Mucosa of rectum (tissue), 2 donors: ENCODE data around the gene BEAN1.

Experiments
- H3K27ac ChIP-seq, 2 donors: one replicate each; pipeline ENCODE4 v1.7.0; 2013; ENCODE audit warnings: inconsistent platforms in 2 of 2, low read depth in 2 of 2, low read length in 2 of 2
- H3K27me3 ChIP-seq, 2 donors: one replicate each; pipeline ENCODE4 v1.7.0; 2013; ENCODE audit warnings: low read length in 2 of 2; ENCODE audit not compliant: control insufficient read depth in 2 of 2, insufficient read depth in 2 of 2
- H3K36me3 ChIP-seq, 2 donors: one replicate each; pipeline ENCODE4 v1.7.0; 2013; ENCODE audit warnings: low read length in 2 of 2; ENCODE audit not compliant: control insufficient read depth in 2 of 2, insufficient read depth in 2 of 2
- H3K4me1 ChIP-seq, 2 donors: one replicate each; pipeline ENCODE4 v1.7.0; 2013; ENCODE audit warnings: low read length in 2 of 2, mild to moderate bottlenecking in 1 of 2; ENCODE audit not compliant: control insufficient read depth in 2 of 2, insufficient read depth in 2 of 2
- H3K4me3 ChIP-seq, 2 donors: one replicate each; pipeline ENCODE4 v1.7.0; 2013; ENCODE audit warnings: low read length in 2 of 2
- H3K9ac ChIP-seq, 2 donors: one replicate each; pipeline ENCODE4 v1.7.0; 2013; ENCODE audit warnings: low read length in 2 of 2, low read depth in 1 of 2, mild to moderate bottlenecking in 1 of 2
- H3K9me3 ChIP-seq, 2 donors: one replicate each; pipeline ENCODE4 v1.7.0; 2013; ENCODE audit warnings: low read length in 2 of 2; ENCODE audit not compliant: control insufficient read depth in 2 of 2
- donor health status: healthy.
- donor health status: Normal muscosa, but diverticular disease.

Gene BEAN1

DNA sequence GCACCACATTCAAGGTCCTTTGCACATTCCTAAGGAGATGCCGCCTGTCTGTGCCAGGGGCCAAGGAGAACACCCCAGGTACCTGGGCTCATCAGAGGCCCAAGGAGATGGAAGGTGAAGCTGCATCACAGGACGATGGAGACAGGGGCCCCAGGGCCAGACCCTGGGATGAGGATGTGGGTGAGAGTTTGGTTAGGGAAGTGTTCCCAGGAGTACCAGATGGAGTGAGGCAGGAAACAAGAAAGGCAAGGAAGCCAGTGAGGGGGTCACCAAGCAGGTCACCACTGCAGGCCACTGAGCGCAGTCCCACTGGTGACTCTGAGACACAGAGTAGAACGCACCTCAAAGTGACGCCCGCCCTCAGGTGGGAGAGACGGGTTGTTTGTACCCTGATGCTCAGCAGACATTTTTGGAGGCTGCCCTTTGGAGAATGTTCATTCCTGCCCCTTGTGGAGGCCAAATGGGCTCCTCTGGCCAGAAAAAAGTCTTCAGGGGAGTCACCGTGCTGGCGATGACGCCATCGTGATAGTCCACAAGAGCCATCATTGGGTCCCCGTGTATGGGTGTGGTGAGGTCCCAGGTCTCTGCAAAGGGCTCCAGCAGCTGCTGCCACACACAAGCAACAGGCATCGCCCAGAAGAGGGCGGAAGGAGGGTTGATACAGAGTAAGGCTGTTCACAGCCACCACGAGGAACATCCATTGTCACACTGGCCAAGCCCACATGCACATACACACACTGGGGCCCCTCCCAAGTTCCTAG lies 57.5 kb downstream of the BEAN1 start:
- no peaks in the 10 kb centered on the region for H3K9me3 ChIP-seq
- H3K36me3 ChIP-seq, result no peaks in the 10 kb centered on the region
- H3K27ac ChIP-seq, result no peak overlapping the region
- no peak overlapping the region for H3K9ac ChIP-seq
- no peaks in the 10 kb centered on the region for H3K27me3 ChIP-seq
- no peaks in the 10 kb centered on the region for H3K4me1 ChIP-seq
- no peak overlapping the region for H3K4me3 ChIP-seq

- H3K9ac ChIP-seq, result no peak overlapping the region
- H3K9me3 ChIP-seq, result no peaks in the 10 kb centered on the region
- H3K36me3 ChIP-seq, result no peaks in the 10 kb centered on the region
- no peak overlapping the region for H3K27ac ChIP-seq
- no peak overlapping the region for H3K4me3 ChIP-seq
- H3K27me3 ChIP-seq, result no peaks in the 10 kb centered on the region
- no peaks in the 10 kb centered on the region for H3K4me1 ChIP-seq
Measured at GRCh38 chr16:66485376-66485775, 58.3 kb downstream of the BEAN1 start.

GRCh38 chr16:66486199-66486772 lies 59.2 kb downstream of the BEAN1 start:
- H3K4me3 ChIP-seq, result no peak overlapping the region
- H3K27ac ChIP-seq, result no peak overlapping the region
- H3K4me1 ChIP-seq, result no peaks in the 10 kb centered on the region
- H3K9me3 ChIP-seq, result no peaks in the 10 kb centered on the region
- H3K9ac ChIP-seq, result no peak overlapping the region
- H3K36me3 ChIP-seq, result no peaks in the 10 kb centered on the region
- no peaks in the 10 kb centered on the region for H3K27me3 ChIP-seq

DNA sequence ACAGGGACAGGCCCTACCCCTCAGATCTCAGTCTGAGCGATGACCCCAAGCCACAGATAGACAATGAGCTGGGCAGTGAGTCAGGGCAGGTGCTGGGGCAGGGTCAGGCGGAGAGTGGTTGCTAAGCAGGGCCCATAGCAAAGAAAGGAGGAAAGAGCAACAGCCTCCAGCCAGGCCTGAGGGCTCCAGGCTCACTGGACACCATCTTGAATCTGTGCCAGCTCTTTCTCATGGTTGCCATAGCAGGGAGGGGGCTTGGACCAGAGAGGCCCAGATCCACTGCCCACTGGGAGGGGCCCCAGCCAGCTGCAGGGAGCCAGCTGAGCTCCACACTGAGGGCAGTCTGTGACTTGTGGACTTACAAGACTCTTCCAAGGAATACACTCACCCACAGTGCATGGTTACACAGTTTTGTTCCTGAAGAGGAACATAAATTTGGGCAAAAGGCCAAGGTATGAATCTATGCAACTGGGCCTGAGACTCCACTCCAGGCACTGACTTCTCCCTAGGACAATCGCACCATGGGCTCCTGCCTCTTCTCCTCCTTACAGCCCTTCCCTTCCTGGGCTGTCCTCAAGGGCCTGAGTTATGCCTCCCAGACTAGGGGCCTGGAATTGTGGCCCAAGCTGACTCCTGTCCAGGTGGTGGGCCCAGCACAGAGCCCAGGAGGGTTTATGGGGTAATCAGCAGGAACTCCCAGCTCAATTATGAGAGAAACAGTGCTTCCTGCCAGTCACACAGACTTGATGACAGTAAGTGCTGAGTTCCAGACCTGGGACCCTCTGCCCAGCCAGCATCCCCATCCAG lies 59.9 kb downstream of the BEAN1 start:
- no peaks in the 10 kb centered on the region for H3K4me1 ChIP-seq
- no peak overlapping the region for H3K9ac ChIP-seq
- H3K4me3 ChIP-seq, result no peak overlapping the region
- H3K36me3 ChIP-seq, result no peaks in the 10 kb centered on the region
- H3K27me3 ChIP-seq, result no peaks in the 10 kb centered on the region
- no peaks in the 10 kb centered on the region for H3K9me3 ChIP-seq
- no peak overlapping the region for H3K27ac ChIP-seq

GRCh38 chr16:66487580-66488275 lies 60.6 kb downstream of the BEAN1 start:
- Histone ChIP-seq H3K27ac (no peak overlapping the region), H3K4me1 (no peaks in the 10 kb centered on the region), H3K27me3 (no peaks in the 10 kb centered on the region), H3K9me3 (no peaks in the 10 kb centered on the region), H3K9ac (no peak overlapping the region), H3K4me3 (no peak overlapping the region), H3K36me3 (no peaks in the 10 kb centered on the region)

- Histone ChIP-seq H3K27me3 (no peaks in the 10 kb centered on the region), H3K4me1 (no peaks in the 10 kb centered on the region), H3K4me3 (no peak overlapping the region), H3K36me3 (no peaks in the 10 kb centered on the region), H3K9ac (no peak overlapping the region), H3K9me3 (no peaks in the 10 kb centered on the region), H3K27ac (no peak overlapping the region)
Measured at GRCh38 chr16:66488505-66488904, 61.4 kb downstream of the BEAN1 start.

DNA sequence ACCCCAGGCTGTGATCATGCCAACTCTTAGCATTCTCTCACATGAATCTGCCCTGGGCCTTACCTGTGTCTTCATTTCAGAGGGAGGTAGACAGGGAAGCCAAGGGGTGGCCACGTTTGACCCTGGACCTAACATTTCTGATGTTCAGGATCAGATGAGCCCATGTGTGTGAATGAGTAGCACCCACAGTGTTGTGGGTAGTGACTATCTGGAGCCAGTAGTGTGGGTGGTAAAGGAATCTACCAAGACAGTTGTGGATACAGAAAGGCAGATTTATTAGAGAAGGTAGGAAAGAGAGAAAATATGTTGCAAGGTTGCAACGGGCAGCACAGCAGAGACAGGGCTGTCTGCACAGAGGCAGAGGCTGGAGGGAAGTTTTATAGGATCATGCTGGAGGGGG lies 62.3 kb downstream of the BEAN1 start:
- Histone ChIP-seq H3K27me3 (no peaks in the 10 kb centered on the region), H3K4me1 (no peaks in the 10 kb centered on the region), H3K27ac (no peak overlapping the region), H3K36me3 (no peaks in the 10 kb centered on the region), H3K4me3 (no peak overlapping the region), H3K9ac (no peak overlapping the region), H3K9me3 (no peaks in the 10 kb centered on the region)

- Histone ChIP-seq H3K4me1 (no peaks in the 10 kb centered on the region), H3K4me3 (no peak overlapping the region), H3K9me3 (no peaks in the 10 kb centered on the region), H3K27ac (no peak overlapping the region), H3K9ac (no peak overlapping the region), H3K27me3 (no peaks in the 10 kb centered on the region), H3K36me3 (no peaks in the 10 kb centered on the region)
Measured at GRCh38 chr16:66489818-66490217, 62.7 kb downstream of the BEAN1 start.

DNA sequence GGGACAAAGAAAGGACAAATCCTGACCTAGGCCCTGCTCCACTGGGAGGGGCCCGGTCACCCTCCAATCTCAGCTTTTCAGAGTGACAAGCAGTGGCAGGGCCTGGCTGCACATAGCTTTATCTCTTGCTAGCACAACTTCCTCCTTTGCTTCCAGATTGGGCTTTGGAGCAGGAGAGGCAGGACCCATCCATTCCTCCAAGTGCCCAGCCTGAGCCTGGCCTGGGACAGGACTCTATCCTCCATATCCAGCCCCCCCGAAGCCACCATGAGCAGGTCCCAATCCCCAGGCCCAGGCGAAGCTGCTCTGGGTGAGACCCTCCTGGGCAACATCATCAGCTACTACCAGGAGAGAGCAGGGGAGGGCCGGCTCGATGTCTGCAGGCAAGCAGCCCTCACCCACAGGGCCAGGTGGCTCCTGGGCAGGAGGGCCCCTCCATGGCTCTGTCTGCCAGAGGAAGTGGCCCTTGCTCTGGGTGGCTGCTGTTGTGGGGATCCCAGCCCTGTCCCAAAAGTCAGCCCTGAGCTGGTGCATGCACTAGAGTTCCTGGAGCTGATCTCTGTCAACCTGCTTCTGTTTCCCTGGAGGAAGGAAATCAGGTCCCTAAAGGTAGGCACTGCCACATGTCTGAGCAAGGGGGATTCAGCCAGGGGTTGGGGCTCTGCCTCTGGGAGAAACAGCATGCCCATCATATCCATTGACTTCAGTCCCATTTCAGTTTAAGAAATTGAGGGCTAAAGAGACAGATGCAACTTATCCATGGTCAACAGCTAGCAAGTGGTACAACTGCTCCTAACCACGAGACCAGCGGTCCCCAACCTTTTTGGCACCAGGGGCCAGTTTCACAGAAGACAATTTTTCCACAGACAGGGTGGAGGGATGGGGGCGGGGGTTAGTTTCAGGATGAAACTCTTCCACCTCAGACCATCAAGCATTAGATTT lies 64.0 kb downstream of the BEAN1 start:
- Histone ChIP-seq H3K36me3 (no peaks in the 10 kb centered on the region), H3K4me3 (no peak overlapping the region), H3K4me1 (no peaks in the 10 kb centered on the region), H3K27me3 (no peaks in the 10 kb centered on the region), H3K9me3 (no peaks in the 10 kb centered on the region), H3K27ac (no peak overlapping the region), H3K9ac (no peak overlapping the region)
